K562 (cell line): ENCODE results near the gene SHH. TPM values are rescaled to one million over a fixed set of nuclear protein-coding genes. Genes with fewer than 3 reads are reported as not detected.

ENCODE experiments used
- ATAC-seq: fragments of 200-7000 bp; cut with Tn5 transposase; 3 replicates; pipeline ENCODE4 v1.9.1; 2020; ENCODE audit warnings: moderate library complexity
- BruUV-seq: library from RNA; stranded (reverse); fragments of 400-500 nt; replicated peaks from 2 replicates; lab custom pipeline; 2021; lab: Mats Ljungman, UMichigan
- CTCF ChIA-PET: fragments of 300-600 bp; formaldehyde crosslinking; extraction: SDS; loops from one replicate; lab custom pipeline; 2021; ENCODE audit warnings: low intra/inter-chr PET ratio; lab: Yijun Ruan, JAX
- POLR2A ChIA-PET: fragments of 300-600, 350-650 bp; sonication (Branson Sonifier 250); formaldehyde crosslinking; extraction: SDS; loops from one replicate; lab custom pipeline; 2021; ENCODE audit warnings: antibody characterized with exemption, inconsistent platforms; lab: Yijun Ruan, JAX
- DNase-seq, 4 experiments: peaks; one replicate each; pipeline versions ENCODE4 v3.0.0 to v3.0.0-alpha.2; 2011 to 2018; ENCODE audit warnings: low spot score in 3 of 4, mixed read lengths in 3 of 4; ENCODE audit errors: extremely low read depth in 1 of 4
- FAIRE-seq: peaks from 2 replicates; lab custom pipeline; 2011; peaks lifted over from hg19 to GRCh38; lab: Jason Lieb, UNC
- H2AFZ ChIP-seq: 2 replicates; pipeline ENCODE4 v1.6.0; 2011; ENCODE audit warnings: low read depth, low read length, control low read depth, inconsistent platforms
- H3K27ac ChIP-seq: fragments of 200-600 bp; 3 replicates; pipeline ENCODE4 v1.8.0; 2011; ENCODE audit warnings: low read depth, mild to moderate bottlenecking, control low read depth, inconsistent platforms, low read length, moderate library complexity, mixed read lengths; ENCODE audit errors: extremely low read depth
- H3K27me3 ChIP-seq, 2 experiments: fragments of 300-600 bp in 1 of 2; 2 replicates in 1 of 2; 3 replicates in 1 of 2; pipeline versions ENCODE4 v1.6.0 to v1.8.0; 2011; ENCODE audit warnings: inconsistent platforms in 2 of 2, low read length in 2 of 2, mild to moderate bottlenecking in 1 of 2, mixed read lengths in 1 of 2, moderate library complexity in 1 of 2; ENCODE audit not compliant: control insufficient read depth in 2 of 2, insufficient read depth in 2 of 2
- H3K36me3 ChIP-seq: fragments of 300-600 bp; 3 replicates; pipeline ENCODE4 v1.8.0; 2011; ENCODE audit warnings: mild to moderate bottlenecking, low read length, inconsistent platforms; ENCODE audit not compliant: control insufficient read depth, insufficient read depth
- H3K4me1 ChIP-seq, 2 experiments: fragments of 200-600 bp in 1 of 2; replicated peaks in 1 of 2; 2 replicates in 1 of 2; 3 replicates in 1 of 2; pipeline versions ENCODE4 v1.5.1 to v1.8.0; 2011; ENCODE audit warnings: inconsistent platforms in 2 of 2, low read length in 2 of 2, mild to moderate bottlenecking in 1 of 2, mixed read lengths in 1 of 2, moderate library complexity in 1 of 2; ENCODE audit not compliant: control insufficient read depth in 2 of 2, insufficient read depth in 2 of 2
- H3K4me2 ChIP-seq: 2 replicates; pipeline ENCODE4 v1.6.1; 2011; ENCODE audit warnings: low read length, control low read depth, inconsistent platforms, mixed read lengths; ENCODE audit not compliant: insufficient read depth
- H3K4me3 ChIP-seq: fragments of 200-600 bp; sonication (generic), shearing (Covaris generic); 2 replicates; pipeline ENCODE4 v1.5.1; 2016; ENCODE audit warnings: control low read depth, inconsistent platforms
- H3K79me2 ChIP-seq: fragments of 200-600 bp; 3 replicates; pipeline ENCODE4 v1.8.0; 2011; ENCODE audit warnings: low read length, inconsistent platforms; ENCODE audit not compliant: control insufficient read depth, insufficient read depth
- H3K9ac ChIP-seq, 2 experiments: 2 replicates each; pipeline versions ENCODE4 v1.6.0 to v1.6.1; 2011; ENCODE audit warnings: low read depth in 2 of 2, low read length in 2 of 2, control low read depth in 1 of 2, inconsistent platforms in 1 of 2, mild to moderate bottlenecking in 1 of 2, mixed read lengths in 1 of 2; ENCODE audit not compliant: insufficient read depth in 1 of 2
- H3K9me1 ChIP-seq: one replicate; pipeline ENCODE4 v1.6.0; 2011; ENCODE audit warnings: inconsistent platforms, mild to moderate bottlenecking, low read length, moderate library complexity; ENCODE audit not compliant: control insufficient read depth, insufficient read depth
- H3K9me3 ChIP-seq: replicated peaks from 2 replicates; pipeline ENCODE4 v1.5.1; 2011; ENCODE audit warnings: low read depth, low read length, inconsistent platforms; ENCODE audit not compliant: control insufficient read depth, insufficient read depth
- H4K20me1 ChIP-seq: replicated peaks from 2 replicates; pipeline ENCODE4 v1.6.1; 2011; ENCODE audit warnings: low read length, inconsistent platforms, mixed read lengths; ENCODE audit not compliant: control insufficient read depth, insufficient read depth
- BDP1 ChIP-seq: IDR thresholded peaks from 3 replicates; pipeline ENCODE4 v1.6.1; 2011; ENCODE audit not compliant: insufficient read length, insufficient read depth
- FIP1L1 ChIP-seq: fragments of 200-400 bp; formaldehyde crosslinking; IDR thresholded peaks from 2 replicates; pipeline ENCODE4 v1.6.1; 2018; ENCODE audit warnings: mild to moderate bottlenecking, low read depth, low read length; ENCODE audit not compliant: poor library complexity, severe bottlenecking
- HNRNPL ChIP-seq: fragments of 200-400 bp; formaldehyde crosslinking; IDR thresholded peaks from 2 replicates; pipeline ENCODE4 v1.6.1; 2017; ENCODE audit warnings: low read depth, mild to moderate bottlenecking, low read length
- HNRNPUL1 ChIP-seq: fragments of 200-400 bp; formaldehyde crosslinking; IDR thresholded peaks from 2 replicates; pipeline ENCODE4 v1.6.1; 2017; ENCODE audit warnings: low read length
- NFATC3 ChIP-seq: fragments of 450-650 bp; IDR thresholded peaks from 2 replicates; pipeline ENCODE4 v1.6.1; 2017; ENCODE audit warnings: mild to moderate bottlenecking
- NFXL1 ChIP-seq: fragments of 450-650 bp; formaldehyde crosslinking; IDR thresholded peaks from 2 replicates; pipeline ENCODE4 v1.4.0; 2021; ENCODE audit warnings: mild to moderate bottlenecking
- PHTF2 ChIP-seq: fragments of 250-450 bp; sonication (Bioruptor Pico); IDR thresholded peaks from 2 replicates; pipeline ENCODE4 v1.5.0; 2021; ENCODE audit warnings: mild to moderate bottlenecking
- POLR2G ChIP-seq: fragments of 200-400 bp; formaldehyde crosslinking; IDR thresholded peaks from 2 replicates; pipeline ENCODE4 v1.6.1; 2017; ENCODE audit warnings: low read depth, mild to moderate bottlenecking, antibody characterized with exemption, low read length, moderate library complexity
- RAD51 ChIP-seq: fragments of 450-650 bp; IDR thresholded peaks from 2 replicates; pipeline ENCODE4 v1.7.1; 2016; ENCODE audit warnings: low read depth, mild to moderate bottlenecking, borderline replicate concordance
- RB1 ChIP-seq: fragments of 450-650 bp; IDR thresholded peaks from 2 replicates; pipeline ENCODE4 v1.6.1; 2017; ENCODE audit warnings: low read depth, mild to moderate bottlenecking
- TCF3 ChIP-seq: sonication (generic); formaldehyde crosslinking; IDR thresholded peaks from 2 replicates; pipeline ENCODE4 v1.4.0; 2020; ENCODE audit warnings: mild to moderate bottlenecking, missing genetic modification reagents
- ZNF12 ChIP-seq: sonication (generic); formaldehyde crosslinking; IDR thresholded peaks from 2 replicates; pipeline ENCODE4 v1.4.0; 2020; ENCODE audit warnings: mild to moderate bottlenecking, missing genetic modification reagents
- ZNF24 ChIP-seq: fragments of 450-650 bp; IDR thresholded peaks from 2 replicates; pipeline ENCODE4 v1.6.1; 2016
- WGBS: fragments of 100-300 bp; shearing (Covaris generic); methylation state at CpG from one replicate; pipeline ENCODE4 v1.1.6; 2016; ENCODE audit warnings: low coverage, mixed read lengths; ENCODE audit not compliant: insufficient coverage; ENCODE audit errors: missing lambda C conversion rate; 5-methylcytosine and 5-hydroxymethylcytosine counted together
- in situ Hi-C: fragments of 300-500 bp; cut with MboI; formaldehyde crosslinking; loops from 4 replicates; pipeline ENCODE4 v1.15.0; 2018; ENCODE audit warnings: inconsistent platforms, mixed read lengths
- intact Hi-C: fragments of 100-400 bp; cut with micrococcal nuclease; formaldehyde crosslinking; loops from 2 replicates; pipeline ENCODE4 v1.14.2; 2022
- polyA plus RNA-seq, 8 experiments: library from polyadenylated mRNA; depleted of rRNA in 4 of 8; stranded (reverse) in 5 of 8; unstranded in 3 of 8; fragments of >200 nt; fragmentation: Nextera tagmentation in 2 of 8; fragmentation: Illumina TruSeq in 1 of 8; extraction: Ambion mirVana in 2 of 8; extraction: Trizol in 1 of 8; gene quantifications; 2 replicates each; pipeline versions ENCODE4 v1.2.1 to v1.2.3, GENCODE V29; 2011 to 2014; ENCODE audit warnings: inconsistent platforms in 1 of 8, missing spikeins in 1 of 8
- total RNA-seq, 7 experiments: library from RNA; depleted of rRNA in 6 of 7; stranded (reverse); fragments of >200 nt in 6 of 7; fragmentation: Illumina TruSeq in 2 of 7; extraction: Trizol in 2 of 7; gene quantifications; 2 replicates each; pipeline versions ENCODE4 v1.2.1 to v1.2.3, GENCODE V29; 2011 to 2021; ENCODE audit warnings: low replicate concordance in 1 of 7
- TF ChIP-seq, protein P1 (sequence below): fragments of 250-450 bp; sonication (Bioruptor Pico); IDR thresholded peaks from 2 replicates; pipeline ENCODE4 v1.4.0; 2020; ENCODE audit warnings: mild to moderate bottlenecking
- TF ChIP-seq, protein P2 (sequence below): fragments of 450-650 bp; formaldehyde crosslinking; IDR thresholded peaks from 2 replicates; pipeline ENCODE4 v1.4.0; 2020; ENCODE audit warnings: mild to moderate bottlenecking, moderate library complexity
- TF ChIP-seq, protein P3 (sequence below): fragments of 250-450 bp; sonication (Bioruptor Pico); IDR thresholded peaks from 2 replicates; pipeline ENCODE4 v1.8.0; 2021; ENCODE audit warnings: moderate library complexity, mild to moderate bottlenecking, inconsistent platforms

Gene SHH
- total and polyA plus RNA-seq, 9 of the 15 experiments (the other 6 are each of a cell fraction or from before 2014, with no cell fraction given) = 0.09 TPM; not detected in 8

DNA sequence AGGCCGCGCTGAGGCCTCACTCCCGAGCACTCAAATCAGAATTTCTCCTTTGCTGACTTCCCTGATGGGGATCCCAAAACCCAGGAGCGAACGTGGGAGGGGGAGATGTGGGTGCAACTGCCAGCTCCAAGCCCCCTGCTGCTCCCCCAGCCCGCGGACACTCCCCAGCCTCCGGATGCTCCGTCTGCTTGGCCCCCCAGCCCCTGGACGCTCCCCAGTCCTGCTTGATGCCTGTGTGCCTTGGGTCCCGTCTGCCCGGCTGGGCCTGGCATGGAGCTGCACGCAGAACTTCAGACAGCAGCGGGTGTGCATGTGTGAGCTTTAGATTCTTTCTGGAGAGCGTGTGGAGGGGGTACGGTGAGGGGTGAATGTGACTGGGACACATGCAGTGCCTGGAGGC is 4.7 kb upstream of the SHH start (continued):
- TF ChIP-seq ZNF12 (CRISPR knock-in tag) (no peak), NFXL1 (CRISPR knock-in tag) (no peak), FIP1L1 (no peak), RB1 (no peak), ZNF24 (no peak), PHTF2 (CRISPR knock-in tag) (no peak), TCF3 (CRISPR knock-in tag) (no peak)
- TF ChIP-seq, protein P1, sequence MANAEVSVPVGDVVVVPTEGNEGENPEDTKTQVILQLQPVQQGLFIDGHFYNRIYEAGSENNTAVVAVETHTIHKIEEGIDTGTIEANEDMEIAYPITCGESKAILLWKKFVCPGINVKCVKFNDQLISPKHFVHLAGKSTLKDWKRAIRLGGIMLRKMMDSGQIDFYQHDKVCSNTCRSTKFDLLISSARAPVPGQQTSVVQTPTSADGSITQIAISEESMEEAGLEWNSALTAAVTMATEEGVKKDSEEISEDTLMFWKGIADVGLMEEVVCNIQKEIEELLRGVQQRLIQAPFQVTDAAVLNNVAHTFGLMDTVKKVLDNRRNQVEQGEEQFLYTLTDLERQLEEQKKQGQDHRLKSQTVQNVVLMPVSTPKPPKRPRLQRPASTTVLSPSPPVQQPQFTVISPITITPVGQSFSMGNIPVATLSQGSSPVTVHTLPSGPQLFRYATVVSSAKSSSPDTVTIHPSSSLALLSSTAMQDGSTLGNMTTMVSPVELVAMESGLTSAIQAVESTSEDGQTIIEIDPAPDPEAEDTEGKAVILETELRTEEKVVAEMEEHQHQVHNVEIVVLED (CRISPR knock-in tag) = no peak
- TF ChIP-seq, all 486 proteins: peak for 0

DNA sequence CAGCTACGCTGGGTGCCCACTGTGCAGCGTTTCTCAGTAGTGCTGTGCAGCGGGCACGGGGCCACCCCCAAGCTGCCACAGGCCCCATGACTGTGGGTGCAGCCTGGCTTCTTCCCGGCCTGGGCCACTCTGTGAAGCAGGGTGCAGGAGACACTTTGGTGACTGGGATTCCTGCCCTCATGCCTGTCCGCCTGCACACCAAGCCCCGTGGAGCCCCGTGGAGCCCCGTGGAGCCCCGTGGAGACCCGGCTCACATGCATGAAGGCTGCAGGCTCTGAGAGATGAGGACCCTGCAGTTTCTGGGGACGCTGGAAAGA is 3.9 kb upstream of the SHH start:
- DNase-seq (no peak), FAIRE-seq (no peak), ATAC-seq (no peak)
- Histone ChIP-seq H3K27ac (no peak overlapping the region), H3K9me3 (no peaks in the 10 kb centered on the region), H3K4me1 (peaks cover 0 to 13% of the 10 kb centered on the region in 2 experiments; a peak in 1 of 5 replicates), H3K36me3 (no peaks in the 10 kb centered on the region), H3K79me2 (no peaks in the 10 kb centered on the region), H3K9me1 (no peaks in the 10 kb centered on the region), H3K9ac (no peak overlapping the region), H2AFZ (no peak overlapping the region), H4K20me1 (peaks cover 16% of the 10 kb centered on the region), H3K4me2 (no peak overlapping the region), H3K4me3 (no peak overlapping the region), H3K27me3 (peaks cover 47 to 87% of the 10 kb centered on the region in 2 experiments)
- ChIA-PET CTCF (interaction anchor here (1.4 to 1.6 kb wide), 2 partner anchors 657 to 1001 kb away, joined by 7 to 8 read pairs; no protein-coding TSS in a partner anchor), POLR2A (no interaction called here)
- BruUV-seq = no TSS peak
- intact Hi-C loops = loop anchor here (5.0 kb wide), 1 partner anchor 656 kb away; no protein-coding TSS in a partner anchor
- in situ Hi-C loops = loop anchor here (10.0 kb wide), 2 partner anchors 659 to 999 kb away; no protein-coding TSS in a partner anchor
- WGBS = under 1% methylated on average over 12 of the region's 12 CpGs
- TF ChIP-seq, protein P2, sequence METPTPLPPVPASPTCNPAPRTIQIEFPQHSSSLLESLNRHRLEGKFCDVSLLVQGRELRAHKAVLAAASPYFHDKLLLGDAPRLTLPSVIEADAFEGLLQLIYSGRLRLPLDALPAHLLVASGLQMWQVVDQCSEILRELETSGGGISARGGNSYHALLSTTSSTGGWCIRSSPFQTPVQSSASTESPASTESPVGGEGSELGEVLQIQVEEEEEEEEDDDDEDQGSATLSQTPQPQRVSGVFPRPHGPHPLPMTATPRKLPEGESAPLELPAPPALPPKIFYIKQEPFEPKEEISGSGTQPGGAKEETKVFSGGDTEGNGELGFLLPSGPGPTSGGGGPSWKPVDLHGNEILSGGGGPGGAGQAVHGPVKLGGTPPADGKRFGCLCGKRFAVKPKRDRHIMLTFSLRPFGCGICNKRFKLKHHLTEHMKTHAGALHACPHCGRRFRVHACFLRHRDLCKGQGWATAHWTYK (CRISPR knock-in tag) = no peak
- TF ChIP-seq HNRNPL (no peak), HNRNPUL1 (no peak), BDP1 (no peak), NFATC3 (no peak), POLR2G (no peak), RAD51 (no peak)
- TF ChIP-seq, protein P3, sequence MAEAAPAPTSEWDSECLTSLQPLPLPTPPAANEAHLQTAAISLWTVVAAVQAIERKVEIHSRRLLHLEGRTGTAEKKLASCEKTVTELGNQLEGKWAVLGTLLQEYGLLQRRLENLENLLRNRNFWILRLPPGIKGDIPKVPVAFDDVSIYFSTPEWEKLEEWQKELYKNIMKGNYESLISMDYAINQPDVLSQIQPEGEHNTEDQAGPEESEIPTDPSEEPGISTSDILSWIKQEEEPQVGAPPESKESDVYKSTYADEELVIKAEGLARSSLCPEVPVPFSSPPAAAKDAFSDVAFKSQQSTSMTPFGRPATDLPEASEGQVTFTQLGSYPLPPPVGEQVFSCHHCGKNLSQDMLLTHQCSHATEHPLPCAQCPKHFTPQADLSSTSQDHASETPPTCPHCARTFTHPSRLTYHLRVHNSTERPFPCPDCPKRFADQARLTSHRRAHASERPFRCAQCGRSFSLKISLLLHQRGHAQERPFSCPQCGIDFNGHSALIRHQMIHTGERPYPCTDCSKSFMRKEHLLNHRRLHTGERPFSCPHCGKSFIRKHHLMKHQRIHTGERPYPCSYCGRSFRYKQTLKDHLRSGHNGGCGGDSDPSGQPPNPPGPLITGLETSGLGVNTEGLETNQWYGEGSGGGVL (CRISPR knock-in tag) = no peak
